Progenitor cell of endocrine pancreas (in vitro differentiated cells): ENCODE measurements around the gene MIR17HG. TPM values are rescaled to one million over a fixed set of nuclear protein-coding genes. Genes with fewer than 3 reads are reported as not detected.

Experiments
- DNase-seq: peaks from one replicate; pipeline ENCODE4 v3.0.0; 2021; ENCODE audit warnings: low spot score; ENCODE audit not compliant: unreplicated experiment
- H3K27ac Mint-ChIP-seq: 2 replicates; pipeline ENCODE4 v1.8.0; 2021; ENCODE audit warnings: mild to moderate bottlenecking, moderate library complexity, mixed read lengths
- H3K27me3 Mint-ChIP-seq: 2 replicates; pipeline ENCODE4 v1.8.0; 2021; ENCODE audit warnings: mixed read lengths
- H3K36me3 Mint-ChIP-seq: 2 replicates; pipeline ENCODE4 v1.8.0; 2022; ENCODE audit warnings: mixed read lengths; ENCODE audit not compliant: insufficient read depth
- H3K4me1 Mint-ChIP-seq: 2 replicates; pipeline ENCODE4 v1.8.0; 2021; ENCODE audit warnings: low read depth, mixed read lengths
- H3K4me3 Mint-ChIP-seq: 2 replicates; pipeline ENCODE4 v1.8.0; 2021; ENCODE audit warnings: low read depth, mild to moderate bottlenecking, moderate library complexity, mixed read lengths
- H3K9me3 Mint-ChIP-seq: 2 replicates; pipeline ENCODE4 v1.8.0; 2021; ENCODE audit warnings: low read depth, mixed read lengths
- CTCF ChIP-seq: fragments of 200-600 bp; sonication (generic); IDR thresholded peaks from one replicate; pipeline ENCODE4 v1.5.0; 2021; ENCODE audit warnings: antibody characterized with exemption, mild to moderate bottlenecking; ENCODE audit not compliant: unreplicated experiment
- total RNA-seq: library from RNA; stranded (reverse); gene quantifications from 2 replicates; pipeline ENCODE4 v1.2.1, GENCODE V29; 2021

MIR17HG gene
- total RNA-seq, 1 donor from 2014 or later: 14.0 TPM

- no peaks in the 10 kb centered on the region for H3K4me1 Mint-ChIP-seq
- H3K27ac Mint-ChIP-seq: no peak overlapping the region
- TF ChIP-seq CTCF: no peak
- peaks cover 6% of the 10 kb centered on the region for H3K9me3 Mint-ChIP-seq
- no peaks in the 10 kb centered on the region for H3K27me3 Mint-ChIP-seq
- H3K4me3 Mint-ChIP-seq: no peak overlapping the region
- DNase-seq: no peak
- H3K36me3 Mint-ChIP-seq: no peaks in the 10 kb centered on the region
These were observed 41.8 kb upstream of the MIR17HG start for GRCh38 chr13:91305652-91306051.

GRCh38 chr13:91307887-91308286 lies 39.6 kb upstream of the MIR17HG start:
- Mint-ChIP-seq H3K27ac (no peak overlapping the region), H3K27me3 (no peaks in the 10 kb centered on the region), H3K9me3 (peaks cover 6% of the 10 kb centered on the region), H3K4me3 (no peak overlapping the region), H3K36me3 (no peaks in the 10 kb centered on the region), H3K4me1 (no peaks in the 10 kb centered on the region)
- no peak for TF ChIP-seq CTCF
- no peak for DNase-seq

DNA sequence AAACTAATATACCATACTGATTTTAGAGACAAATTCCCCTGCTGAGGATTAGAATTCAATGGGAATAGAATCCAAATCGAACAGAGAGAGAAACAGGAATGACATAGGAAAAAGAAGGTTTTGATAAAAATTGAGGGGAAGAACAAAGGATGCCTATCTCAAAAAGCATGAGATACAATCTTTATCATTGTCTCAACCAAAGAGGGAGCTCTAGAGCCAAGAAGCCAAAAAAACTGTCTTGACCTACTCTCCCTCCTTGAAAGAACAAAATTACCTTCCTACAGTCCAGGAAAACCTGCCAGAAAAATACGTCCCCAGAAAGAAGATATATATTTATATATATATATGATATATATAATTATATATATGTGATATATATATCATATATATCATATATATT lies 39.2 kb upstream of the MIR17HG start:
- H3K27me3 Mint-ChIP-seq: no peaks in the 10 kb centered on the region
- no peak overlapping the region for H3K4me3 Mint-ChIP-seq
- H3K4me1 Mint-ChIP-seq: no peaks in the 10 kb centered on the region
- H3K27ac Mint-ChIP-seq: no peak overlapping the region
- TF ChIP-seq CTCF: no peak
- no peaks in the 10 kb centered on the region for H3K36me3 Mint-ChIP-seq
- peaks cover 6% of the 10 kb centered on the region for H3K9me3 Mint-ChIP-seq
- no peak for DNase-seq

DNA sequence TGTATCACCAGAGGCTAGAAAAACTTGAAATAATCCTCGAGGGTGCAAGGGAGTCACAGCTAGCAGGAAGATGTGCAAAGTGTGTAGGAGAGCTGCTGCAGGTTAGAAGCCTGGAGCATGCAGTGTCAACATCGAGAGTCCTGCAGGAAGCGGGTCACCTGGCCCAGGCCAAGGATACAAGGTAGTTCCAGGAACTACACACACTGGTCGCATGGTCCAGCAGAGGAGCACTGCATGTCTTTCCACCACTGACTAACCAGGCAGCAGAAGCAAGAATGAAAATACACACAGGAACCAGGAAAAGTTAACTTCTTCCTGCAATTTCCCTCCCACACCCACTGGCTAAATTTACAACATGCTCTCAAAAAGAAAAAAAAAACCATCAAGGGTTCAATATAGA lies 36.0 kb upstream of the MIR17HG start:
- Mint-ChIP-seq H3K4me3 (no peak overlapping the region), H3K9me3 (no peaks in the 10 kb centered on the region), H3K27ac (no peak overlapping the region), H3K36me3 (no peaks in the 10 kb centered on the region), H3K4me1 (no peaks in the 10 kb centered on the region), H3K27me3 (no peaks in the 10 kb centered on the region)
- no peak for TF ChIP-seq CTCF
- no peak for DNase-seq

DNA sequence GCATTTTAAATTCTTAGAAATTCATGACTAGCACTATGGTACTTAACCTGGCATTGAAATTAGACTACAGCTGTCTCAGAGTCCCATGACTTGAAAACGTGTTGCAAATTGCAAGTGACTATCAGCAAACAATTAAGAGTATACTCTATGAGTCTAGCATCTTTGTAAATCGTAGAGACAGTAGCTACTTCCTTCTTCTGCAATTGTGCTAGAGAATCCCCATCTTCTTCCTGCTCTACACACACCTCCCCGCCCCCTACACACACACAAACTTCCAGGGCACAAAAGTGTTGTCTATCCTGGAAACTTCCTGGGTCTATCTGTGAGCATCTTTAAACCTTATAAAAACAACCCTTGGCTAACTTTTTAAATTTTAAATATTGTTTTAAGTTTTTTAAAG lies 35.2 kb upstream of the MIR17HG start:
- Mint-ChIP-seq H3K4me3 (no peak overlapping the region), H3K9me3 (no peaks in the 10 kb centered on the region), H3K4me1 (no peaks in the 10 kb centered on the region), H3K36me3 (no peaks in the 10 kb centered on the region), H3K27ac (no peak overlapping the region), H3K27me3 (no peaks in the 10 kb centered on the region)
- DNase-seq: no peak
- no peak for TF ChIP-seq CTCF

GRCh38 chr13:91313103-91313502 lies 34.4 kb upstream of the MIR17HG start:
- Mint-ChIP-seq H3K27me3 (no peaks in the 10 kb centered on the region), H3K4me3 (no peak overlapping the region), H3K27ac (no peak overlapping the region), H3K4me1 (no peaks in the 10 kb centered on the region), H3K36me3 (no peaks in the 10 kb centered on the region), H3K9me3 (no peaks in the 10 kb centered on the region)
- peak; percentile 54 for TF ChIP-seq CTCF
- DNase-seq: no peak
